NCI-H146 (cell line): ENCODE measurements around the gene MPDU1.

Source experiments
- DNase-seq: peaks from one replicate; lab custom pipeline; 2025; lab: John Stamatoyannopoulos, UW

Gene MPDU1

DNA sequence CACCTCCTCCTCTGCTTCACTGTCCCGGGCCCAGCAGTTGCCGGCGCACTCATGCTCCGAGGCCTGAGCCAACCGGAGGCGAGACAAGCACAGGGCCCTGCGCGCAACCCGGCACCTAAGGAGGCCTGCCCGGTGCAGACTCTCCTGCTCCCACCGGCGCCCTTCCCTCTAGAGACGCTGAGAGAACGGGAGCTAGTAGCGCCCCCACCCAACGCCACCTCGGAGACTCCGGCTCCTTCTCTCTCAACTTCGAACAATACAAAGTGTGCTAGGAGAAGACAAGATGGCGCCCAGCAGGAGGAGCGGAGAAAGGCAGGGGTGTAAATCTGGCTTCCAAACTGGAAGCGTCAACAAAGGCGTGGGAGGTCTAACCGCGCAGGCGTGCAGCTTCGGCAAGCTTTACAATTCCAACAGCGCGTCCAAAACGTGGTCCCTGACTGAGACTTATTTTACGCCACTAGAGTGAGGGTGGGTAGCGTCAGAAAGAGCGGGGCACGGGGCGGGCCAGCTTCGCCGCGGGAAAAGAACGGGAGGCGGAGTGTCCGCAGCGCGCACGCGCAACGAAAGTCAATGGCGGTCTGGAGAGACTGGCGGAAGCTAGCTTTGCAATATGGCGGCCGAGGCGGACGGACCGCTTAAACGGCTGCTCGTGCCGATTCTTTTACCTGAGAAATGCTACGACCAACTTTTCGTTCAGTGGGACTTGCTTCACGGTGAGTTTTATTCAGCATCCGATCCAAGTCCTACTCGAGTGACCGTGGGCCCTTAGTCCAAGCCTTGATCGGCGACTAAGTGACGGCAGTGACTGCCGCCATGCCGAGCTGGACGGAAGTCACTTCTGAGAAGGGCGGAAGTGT, at the start of gene MPDU1:
MPDU1 (plus strand) TSS at position 600 of the 857 bp plus-strand sequence; CDS start at position 611, 11 bp downstream.
- DNase-seq = peak; percentile 98

GRCh38 chr17:7538050-7538449, 45.6 kb upstream of the MPDU1 start:
- DNase-seq = no peak

- DNase-seq = no peak
These were observed 44.6 kb upstream of the MPDU1 start for GRCh38 chr17:7538891-7539545.

DNA sequence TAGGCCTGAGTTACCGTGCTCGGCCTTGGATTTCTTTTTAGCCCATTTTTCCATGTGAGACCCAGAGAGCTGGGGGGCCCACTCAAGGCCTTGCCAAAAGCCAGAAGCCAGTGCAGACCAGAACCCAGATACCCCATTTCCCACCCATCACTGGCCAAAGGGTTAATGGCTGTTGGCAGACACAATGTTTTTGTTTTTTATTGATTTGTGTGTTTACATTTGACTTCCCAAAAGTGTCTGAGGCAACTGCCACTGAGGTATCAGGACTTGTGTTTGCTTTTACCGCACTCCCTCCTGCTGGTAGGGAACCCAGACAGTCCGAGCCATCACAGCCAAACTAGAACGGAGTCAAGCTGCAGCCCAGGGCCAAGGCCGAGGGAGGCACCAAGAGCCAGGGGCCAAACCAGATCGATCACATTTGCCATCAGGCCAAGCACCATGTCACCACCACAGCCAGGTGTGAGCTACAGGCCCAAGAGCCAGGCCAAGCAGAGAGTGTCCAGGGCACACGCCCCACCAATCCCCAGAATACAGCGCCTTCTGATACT, 42.5 kb upstream of the MPDU1 start:
- no peak for DNase-seq

DNA sequence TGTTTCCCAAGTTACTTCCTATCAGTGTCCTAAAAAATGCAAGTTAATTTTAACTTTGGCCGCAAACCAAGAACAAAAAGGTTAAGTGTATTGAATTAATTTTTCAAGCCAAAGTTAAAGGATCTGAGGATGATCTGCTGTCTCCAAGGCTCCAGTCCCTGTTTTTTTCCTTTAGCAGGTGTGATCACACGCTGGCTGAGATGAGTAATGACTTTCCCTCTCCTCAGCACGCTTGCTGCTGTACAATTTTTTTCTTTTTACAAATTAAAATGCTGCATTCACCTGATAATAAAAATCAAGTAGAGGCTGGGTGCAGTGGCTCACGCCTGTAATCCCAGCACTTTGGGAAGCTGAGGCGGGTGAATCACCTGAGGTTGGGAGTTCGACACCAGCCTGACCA, 38.7 kb upstream of the MPDU1 start:
- no peak for DNase-seq

- DNase-seq = peak; percentile 40
These were observed 34.9 kb upstream of the MPDU1 start, which contains the start of gene TNFSF12 for GRCh38 chr17:7548585-7549400. TNFSF12 (plus strand) TSS chr17:7549058; CDS start chr17:7549154, 96 bp downstream.

GRCh38 chr17:7549401-7550055, 34.1 kb upstream of the MPDU1 start:
- DNase-seq = no peak

GRCh38 chr17:7550344-7550743, 33.3 kb upstream of the MPDU1 start:
- no peak for DNase-seq

DNA sequence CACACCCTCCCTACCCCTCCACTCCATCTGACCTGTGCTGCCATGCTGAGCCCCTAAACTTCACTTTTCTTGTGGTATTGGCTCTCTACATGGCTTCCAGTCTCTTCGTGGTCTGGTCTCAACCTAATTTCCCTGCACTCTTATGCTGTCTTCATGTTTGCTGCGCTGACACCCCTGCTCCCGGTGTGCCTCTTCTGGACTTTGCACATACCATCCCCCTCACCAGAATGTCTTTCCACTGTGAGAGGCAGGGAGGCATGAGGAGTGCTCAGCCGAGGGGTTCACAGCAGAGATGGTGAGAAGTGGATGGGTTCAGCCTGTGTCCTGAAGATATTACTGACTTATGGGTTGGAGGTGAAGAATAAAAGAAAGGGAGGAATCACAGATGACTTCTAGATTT, 32.3 kb upstream of the MPDU1 start:
- DNase-seq = no peak

DNA sequence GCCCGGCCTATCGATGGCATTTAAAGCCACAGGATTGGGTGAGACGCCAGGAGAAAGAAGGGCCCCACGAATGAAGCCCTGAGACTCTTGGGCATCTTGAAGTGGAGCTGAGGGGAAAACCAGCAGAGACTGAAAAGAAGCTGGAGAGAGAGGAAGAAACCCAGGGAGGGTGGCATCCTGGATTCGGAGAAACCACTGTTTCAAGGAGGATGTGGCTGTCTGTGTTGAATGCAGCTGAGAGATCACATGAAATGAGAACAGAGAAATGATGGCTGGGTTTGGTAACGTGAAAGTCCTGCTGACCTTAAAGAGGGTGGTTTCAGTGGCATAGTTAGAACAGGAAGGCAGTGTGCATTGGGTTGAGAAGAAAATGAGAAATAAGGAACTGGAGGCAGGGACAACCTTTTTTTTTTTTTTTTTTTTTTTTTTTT, 31.0 kb upstream of the MPDU1 start:
- no peak for DNase-seq

DNA sequence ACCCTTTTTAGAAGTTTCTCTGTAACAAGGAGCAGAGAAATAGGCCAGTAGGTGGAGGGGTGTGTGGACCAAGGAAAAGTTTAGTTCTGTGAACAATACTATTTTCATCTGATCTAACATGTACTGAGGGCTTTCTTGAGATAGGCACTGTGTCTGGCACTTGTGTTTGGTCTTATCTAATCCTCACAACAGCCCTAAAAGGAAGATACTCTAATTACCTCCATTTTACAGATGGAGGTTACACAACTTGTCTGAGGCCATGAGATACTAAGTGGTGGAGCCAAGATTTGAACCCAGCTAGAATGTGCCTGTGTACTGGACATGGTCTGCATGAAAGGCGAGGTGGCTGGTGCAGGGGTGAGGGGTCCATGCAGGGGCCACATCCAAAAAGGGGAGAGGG, 30.3 kb upstream of the MPDU1 start:
- no peak for DNase-seq

DNA sequence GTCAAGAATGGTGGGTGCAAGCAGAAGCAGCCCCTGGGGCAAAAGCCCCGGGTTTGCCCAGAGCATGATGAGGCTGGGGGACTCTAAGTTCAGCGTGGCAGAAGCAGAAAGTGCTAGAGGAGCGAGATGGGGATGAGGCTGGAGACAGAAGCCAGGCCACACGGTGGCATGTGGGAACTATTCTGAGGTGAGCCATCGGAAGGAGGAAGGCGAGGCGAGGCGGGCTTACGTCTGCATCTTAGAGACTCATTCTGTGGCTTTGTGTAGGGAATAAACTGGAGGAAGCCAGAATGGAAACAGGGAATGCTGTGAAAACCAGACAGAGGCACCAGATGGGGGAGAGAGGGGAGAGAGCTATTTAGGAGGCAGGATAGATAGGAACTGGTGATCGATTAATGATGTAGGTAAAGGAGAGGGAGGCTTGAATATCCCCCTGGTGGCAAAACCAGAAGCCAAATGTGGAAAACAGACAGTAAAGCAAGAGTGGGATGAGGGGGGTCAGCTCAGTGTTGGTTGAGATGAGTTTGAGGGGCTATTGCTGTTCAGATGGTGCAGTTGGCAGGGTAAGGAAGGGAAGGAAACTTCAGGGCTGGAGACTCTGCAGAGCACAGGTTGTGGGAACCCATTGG, 28.2 kb upstream of the MPDU1 start:
- DNase-seq = no peak

GRCh38 chr17:7556627-7557026, 27.0 kb upstream of the MPDU1 start:
- DNase-seq = no peak

DNA sequence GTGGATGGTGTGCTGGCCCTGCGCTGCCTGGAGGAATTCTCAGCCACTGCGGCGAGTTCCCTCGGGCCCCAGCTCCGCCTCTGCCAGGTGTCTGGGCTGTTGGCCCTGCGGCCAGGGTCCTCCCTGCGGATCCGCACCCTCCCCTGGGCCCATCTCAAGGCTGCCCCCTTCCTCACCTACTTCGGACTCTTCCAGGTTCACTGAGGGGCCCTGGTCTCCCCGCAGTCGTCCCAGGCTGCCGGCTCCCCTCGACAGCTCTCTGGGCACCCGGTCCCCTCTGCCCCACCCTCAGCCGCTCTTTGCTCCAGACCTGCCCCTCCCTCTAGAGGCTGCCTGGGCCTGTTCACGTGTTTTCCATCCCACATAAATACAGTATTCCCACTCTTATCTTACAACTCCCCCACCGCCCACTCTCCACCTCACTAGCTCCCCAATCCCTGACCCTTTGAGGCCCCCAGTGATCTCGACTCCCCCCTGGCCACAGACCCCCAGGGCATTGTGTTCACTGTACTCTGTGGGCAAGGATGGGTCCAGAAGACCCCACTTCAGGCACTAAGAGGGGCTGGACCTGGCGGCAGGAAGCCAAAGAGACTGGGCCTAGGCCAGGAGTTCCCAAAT, 26.4 kb upstream of the MPDU1 start:
- no peak for DNase-seq

GRCh38 chr17:7557775-7558543, 25.7 kb upstream of the MPDU1 start:
- DNase-seq = peak; percentile 73

DNA sequence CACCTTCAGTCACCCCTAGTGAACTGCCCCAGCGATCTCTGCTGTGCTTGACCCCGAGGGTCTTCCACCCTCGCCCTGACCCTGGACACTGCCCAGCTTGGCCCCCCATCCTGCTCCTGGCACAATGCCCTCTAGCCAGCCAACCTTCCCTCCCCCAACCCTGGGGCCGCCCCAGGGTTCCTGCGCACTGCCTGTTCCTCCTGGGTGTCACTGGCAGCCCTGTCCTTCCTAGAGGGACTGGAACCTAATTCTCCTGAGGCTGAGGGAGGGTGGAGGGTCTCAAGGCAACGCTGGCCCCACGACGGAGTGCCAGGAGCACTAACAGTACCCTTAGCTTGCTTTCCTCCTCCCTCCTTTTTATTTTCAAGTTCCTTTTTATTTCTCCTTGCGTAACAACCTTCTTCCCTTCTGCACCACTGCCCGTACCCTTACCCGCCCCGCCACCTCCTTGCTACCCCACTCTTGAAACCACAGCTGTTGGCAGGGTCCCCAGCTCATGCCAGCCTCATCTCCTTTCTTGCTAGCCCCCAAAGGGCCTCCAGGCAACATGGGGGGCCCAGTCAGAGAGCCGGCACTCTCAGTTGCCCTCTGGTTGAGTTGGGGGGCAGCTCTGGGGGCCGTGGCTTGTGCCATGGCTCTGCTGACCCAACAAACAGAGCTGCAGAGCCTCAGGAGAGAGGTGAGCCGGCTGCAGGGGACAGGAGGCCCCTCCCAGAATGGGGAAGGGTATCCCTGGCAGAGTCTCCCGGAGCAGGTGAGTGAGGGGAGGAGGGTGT, 24.9 kb upstream of the MPDU1 start, which contains the start of gene TNFSF13:
TNFSF13 (plus strand) TSS at position 207 of the 776 bp plus-strand sequence; CDS start at position 497, 290 bp downstream.
- DNase-seq = no peak

- peak; percentile 18 for DNase-seq
These were observed 24.1 kb upstream of the MPDU1 start for GRCh38 chr17:7559320-7560171.
